HG02852 (cell line): Measurements from ENCODE around the gene PNPLA6.

Experiments
- ATAC-seq: cut with Tn5 transposase; IDR thresholded peaks from one replicate; pipeline ENCODE4 v1.9.1; 2021; ENCODE audit warnings: mild to moderate bottlenecking, moderate library complexity; ENCODE audit not compliant: unreplicated experiment

The PNPLA6 gene

DNA sequence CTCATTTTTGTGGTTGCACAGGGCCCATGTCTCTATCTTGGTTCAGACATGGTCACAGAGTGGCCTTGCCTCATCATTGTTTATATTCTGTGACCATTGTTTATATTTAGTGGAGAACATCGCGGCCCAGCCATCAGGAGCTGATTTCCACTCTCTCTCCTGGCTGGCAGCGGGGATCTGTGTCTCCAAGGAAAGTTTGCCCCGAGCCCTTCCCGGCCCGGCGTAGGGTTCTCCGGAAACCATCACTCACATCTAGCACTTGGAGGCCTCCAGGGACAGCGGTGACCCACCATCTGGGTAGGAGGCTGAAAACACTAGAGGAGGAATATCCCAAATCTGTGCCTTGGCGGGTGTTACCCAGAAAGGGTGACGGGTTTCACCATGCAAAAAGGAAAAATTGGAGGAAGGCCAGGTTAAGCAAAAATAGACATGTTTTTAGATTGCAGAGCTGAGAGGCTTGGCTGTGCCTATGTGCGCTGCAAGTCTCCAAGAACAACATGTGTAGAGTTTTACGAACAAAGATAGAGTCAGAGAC is 20.3 kb upstream of the PNPLA6 start:
- no peak for ATAC-seq

DNA sequence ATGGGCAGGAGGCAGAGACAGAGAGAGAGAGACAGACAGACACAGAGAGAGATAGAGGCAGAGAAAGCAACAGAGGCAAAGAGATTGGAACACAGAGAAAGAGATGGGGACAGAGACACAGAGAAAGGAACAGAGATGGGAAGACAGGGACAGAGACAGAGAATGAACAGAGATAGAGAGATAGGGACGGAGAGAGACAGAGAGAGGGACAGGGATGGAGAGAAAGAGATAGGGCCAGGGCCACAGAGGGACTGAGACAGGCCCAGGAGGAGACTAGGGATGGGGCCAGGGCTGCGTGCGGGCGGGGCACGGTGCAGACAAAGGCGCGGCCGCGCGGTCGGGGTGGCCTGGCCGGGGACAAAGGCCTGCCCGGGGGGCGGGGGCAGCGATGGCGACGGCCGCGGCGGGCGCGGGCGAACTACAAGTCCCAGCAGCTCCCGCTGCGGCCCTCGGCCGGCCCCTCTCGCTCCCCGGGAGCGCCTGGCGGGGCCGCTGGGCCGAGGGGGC is 19.8 kb upstream of the PNPLA6 start, which contains the start of gene ZNF358:
Gene ZNF358 (plus strand): TSS at position 459 of the 507 bp plus-strand sequence. CDS start 3,140 bp downstream, outside the sequence.
- ATAC-seq = no peak

DNA sequence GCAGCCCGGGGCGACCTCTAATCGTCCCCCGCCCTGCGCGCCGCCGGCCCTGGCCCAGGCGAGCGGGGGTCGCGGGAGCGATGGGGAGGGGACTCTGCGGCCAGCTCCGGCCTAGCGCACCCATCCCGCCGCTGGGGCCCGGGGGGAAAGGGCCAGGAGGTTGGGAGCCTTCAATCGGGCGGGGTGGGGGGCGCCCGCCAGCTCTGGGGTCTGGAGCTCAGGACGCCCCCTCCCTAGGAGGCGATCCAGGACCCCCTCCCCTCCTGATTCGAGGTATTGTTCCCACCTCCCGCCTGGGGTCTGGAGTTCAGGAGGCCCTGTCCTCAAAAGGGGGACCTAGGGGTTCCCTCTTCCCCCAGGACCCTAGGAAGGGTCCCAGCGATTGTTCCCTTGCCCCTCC is 19.2 kb upstream of the PNPLA6 start:
- no peak for ATAC-seq

DNA sequence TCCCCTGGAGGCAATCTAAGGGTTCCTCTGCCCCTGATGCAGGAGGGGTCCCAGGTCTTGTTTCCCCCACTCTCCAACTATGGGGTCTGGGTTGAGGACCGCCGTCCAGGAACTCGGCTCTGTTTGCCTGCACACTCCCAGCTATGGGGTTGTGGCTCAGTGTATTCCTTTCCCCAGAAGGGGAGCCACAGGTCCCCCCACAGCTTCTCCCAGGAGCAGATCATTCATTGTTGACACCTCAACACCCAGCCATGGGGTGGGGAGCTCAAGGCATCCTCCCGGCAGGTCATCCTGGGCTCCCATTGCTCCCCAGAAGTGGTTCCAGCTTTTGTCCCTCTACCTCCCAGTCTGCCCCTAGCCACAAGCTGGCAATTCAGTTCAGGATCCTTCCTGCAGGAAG is 18.6 kb upstream of the PNPLA6 start:
- ATAC-seq = no peak

DNA sequence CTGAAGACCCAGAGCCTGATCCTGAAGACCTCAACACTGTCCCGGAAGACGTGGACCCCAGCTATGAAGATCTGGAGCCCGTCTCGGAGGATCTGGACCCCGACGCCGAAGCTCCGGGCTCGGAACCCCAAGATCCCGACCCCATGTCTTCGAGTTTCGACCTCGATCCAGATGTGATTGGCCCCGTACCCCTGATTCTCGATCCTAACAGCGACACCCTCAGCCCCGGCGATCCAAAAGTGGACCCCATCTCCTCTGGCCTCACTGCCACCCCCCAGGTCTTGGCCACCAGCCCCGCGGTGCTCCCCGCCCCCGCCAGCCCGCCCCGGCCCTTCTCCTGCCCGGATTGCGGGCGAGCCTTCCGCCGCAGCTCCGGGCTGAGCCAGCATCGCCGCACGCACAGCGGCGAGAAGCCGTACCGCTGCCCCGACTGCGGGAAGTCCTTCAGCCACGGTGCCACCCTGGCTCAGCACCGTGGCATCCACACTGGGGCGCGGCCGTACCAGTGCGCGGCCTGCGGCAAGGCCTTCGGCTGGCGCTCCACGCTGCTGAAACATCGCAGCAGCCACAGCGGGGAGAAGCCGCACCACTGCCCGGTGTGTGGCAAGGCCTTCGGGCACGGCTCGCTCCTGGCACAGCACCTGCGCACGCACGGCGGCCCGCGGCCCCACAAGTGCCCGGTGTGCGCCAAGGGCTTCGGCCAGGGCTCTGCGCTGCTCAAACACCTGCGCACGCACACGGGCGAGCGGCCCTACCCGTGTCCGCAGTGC is 16.0 kb upstream of the PNPLA6 start:
- no peak for ATAC-seq

- ATAC-seq = no peak
These were observed 15.1 kb upstream of the PNPLA6 start for GRCh38 chr19:7520131-7521051.

- no peak for ATAC-seq
These were observed 13.9 kb upstream of the PNPLA6 start for GRCh38 chr19:7521551-7522071.

GRCh38 chr19:7522072-7522922 is 13.2 kb upstream of the PNPLA6 start, which contains the start of gene MCOLN1:
TSS of gene MCOLN1 (plus strand) at chr19:7522624. CDS start at chr19:7522751, 127 bp downstream.
- peak; percentile 74 for ATAC-seq

DNA sequence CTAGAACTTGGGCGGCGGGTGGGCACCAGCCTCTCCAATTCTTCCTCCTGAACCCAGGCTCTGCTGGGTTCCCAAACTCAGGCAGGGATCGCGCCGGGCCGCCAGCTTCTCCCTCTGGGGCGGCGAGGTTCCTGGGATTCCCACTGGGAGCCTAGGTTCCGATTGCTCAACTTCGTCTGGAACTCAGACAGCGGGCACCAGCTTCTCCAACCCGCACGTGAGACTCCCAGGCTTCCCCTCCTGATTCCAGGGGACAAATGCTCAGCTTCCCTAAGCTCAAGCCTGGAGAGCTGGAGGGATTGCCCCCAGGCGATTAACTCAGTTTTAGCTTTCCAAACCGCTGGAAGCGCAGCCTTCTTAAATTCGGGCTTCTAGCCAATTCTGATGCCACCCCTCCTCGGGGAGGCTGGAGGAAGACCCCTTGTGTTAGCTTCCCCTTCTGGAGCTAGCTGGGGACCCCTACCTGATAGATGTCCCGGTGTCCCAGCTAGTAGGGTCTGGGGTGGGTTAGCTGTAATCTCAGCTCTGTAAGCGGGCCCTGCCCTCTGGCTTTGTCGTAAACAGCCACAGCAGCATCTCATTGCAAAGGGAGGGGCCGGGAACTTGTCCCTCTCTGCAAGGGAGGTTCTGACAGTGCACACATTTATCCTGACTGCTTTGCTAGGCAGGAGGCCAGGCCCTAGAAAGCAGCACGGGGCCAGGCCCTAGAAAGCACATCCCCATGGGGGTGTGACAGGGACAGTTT is 12.4 kb upstream of the PNPLA6 start:
- peak; percentile 12 for ATAC-seq

DNA sequence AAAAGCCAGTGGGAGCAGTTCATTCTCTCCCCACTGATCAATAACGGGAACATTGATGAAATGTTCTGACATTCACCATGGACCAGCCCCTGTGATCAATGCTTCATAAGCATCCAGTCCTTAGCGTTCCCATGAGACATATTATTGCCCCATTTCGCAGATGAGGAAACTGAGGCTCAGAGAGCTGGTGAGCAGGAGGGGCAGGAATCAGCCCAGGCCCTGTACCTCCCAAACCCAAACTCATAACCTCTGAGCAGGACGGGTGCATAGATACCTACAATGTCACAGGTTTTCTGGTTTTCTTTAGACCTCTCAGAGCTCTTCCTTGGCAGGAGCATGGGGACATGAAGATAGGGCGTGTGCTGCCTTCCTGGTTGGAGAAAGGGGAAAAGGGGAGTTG is 11.0 kb upstream of the PNPLA6 start:
- ATAC-seq = no peak

DNA sequence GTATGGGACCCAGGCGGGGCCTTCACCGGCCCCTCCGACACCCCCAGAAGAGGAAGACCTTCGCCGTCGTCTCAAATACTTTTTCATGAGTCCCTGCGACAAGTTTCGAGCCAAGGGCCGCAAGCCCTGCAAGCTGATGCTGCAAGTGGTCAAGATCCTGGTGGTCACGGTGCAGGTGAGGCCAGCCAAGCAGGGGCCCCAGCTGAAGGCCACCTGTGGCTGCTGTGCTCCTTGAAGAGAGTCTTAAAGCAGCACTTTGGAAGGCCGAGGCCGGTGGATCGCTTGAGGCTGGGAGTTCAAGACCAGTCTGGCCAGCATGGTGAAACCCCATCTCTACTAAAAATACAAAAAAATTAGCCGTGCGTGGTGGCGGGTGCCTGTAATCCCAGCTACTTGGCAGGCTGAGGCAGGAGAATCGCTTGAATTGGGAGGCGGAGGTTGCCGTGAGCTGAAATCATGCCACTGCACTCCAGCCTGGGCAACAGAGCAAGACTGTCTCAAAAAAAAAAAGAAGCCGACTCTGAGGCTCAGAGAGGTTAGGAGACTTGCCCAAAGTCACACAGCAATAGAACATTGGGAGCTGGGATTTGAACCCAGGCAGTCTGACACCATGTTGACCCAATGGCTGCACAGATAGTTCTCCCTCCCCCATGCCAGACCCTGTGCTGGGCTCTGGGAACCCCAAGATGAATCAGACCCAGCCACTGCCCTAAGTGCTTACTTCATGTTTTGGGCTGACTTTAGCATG is 10.4 kb upstream of the PNPLA6 start:
- ATAC-seq = no peak

GRCh38 chr19:7526059-7526929 is 9.2 kb upstream of the PNPLA6 start:
- ATAC-seq = no peak

- no peak for ATAC-seq
These were observed 7.9 kb upstream of the PNPLA6 start for GRCh38 chr19:7527516-7528191.

- ATAC-seq = no peak
These were observed 7.4 kb upstream of the PNPLA6 start for GRCh38 chr19:7528192-7528519.

GRCh38 chr19:7528522-7529245 is 6.8 kb upstream of the PNPLA6 start:
- ATAC-seq = no peak

DNA sequence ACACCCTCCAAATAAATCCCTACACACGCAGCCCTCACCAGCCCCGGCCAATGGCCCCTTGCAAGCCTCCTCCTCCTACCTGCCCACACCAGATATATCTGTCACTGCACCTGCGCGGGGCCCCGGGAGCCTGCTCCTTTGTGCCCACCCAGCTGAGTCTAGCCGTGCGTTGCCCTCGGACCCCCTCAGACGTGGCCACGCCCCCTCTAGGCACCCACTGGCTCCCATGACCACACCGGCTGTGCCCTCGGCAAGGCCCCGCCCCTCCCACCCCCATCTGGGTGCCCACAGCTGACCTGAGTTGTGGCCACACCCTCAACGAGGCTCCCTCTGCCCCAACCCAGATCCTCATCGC is 6.3 kb upstream of the PNPLA6 start:
- ATAC-seq = no peak
